Peyer's patch (tissue), 4 donors: Measurements from ENCODE around the gene BDP1.

ENCODE experiments used
- POLR2A ChIP-seq, 2 donors: fragments of 450-650 bp; IDR thresholded peaks; one replicate each; pipeline ENCODE4 v1.5.1; 2017; ENCODE audit warnings: antibody characterized with exemption in 2 of 2, mild to moderate bottlenecking in 2 of 2, moderate library complexity in 2 of 2
- TF ChIP-seq, protein P1 (sequence below), 6 experiments: fragments of 450-650 bp in 4 of 6; fragments of 200-600 bp in 2 of 6; sonication (generic) in 1 of 6; IDR thresholded peaks; one replicate each; pipeline ENCODE4 v1.5.1; 2017 to 2019; ENCODE audit warnings: antibody characterized with exemption in 6 of 6, mild to moderate bottlenecking in 3 of 6, moderate library complexity in 1 of 6

DNA sequence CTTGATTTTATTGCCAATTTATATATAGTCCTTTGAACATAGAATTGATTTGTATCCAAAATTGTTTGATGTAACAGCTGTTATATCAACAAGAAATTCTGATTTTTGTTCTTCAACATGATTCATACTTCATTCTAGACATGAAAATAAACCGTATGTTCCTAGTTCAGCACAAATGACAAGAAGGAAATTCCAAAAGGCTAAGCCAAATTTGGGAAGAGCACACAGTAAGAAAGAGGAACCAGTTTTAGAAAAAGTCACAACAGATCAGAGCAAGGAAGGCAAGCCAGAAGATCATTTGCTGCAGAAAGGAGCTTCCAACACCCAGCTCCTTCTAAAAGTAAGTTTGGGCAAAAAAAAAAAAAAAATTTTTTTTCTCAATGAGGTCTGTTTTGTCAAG is 66.7 kb downstream of the BDP1 start:
- TF ChIP-seq, protein P1, sequence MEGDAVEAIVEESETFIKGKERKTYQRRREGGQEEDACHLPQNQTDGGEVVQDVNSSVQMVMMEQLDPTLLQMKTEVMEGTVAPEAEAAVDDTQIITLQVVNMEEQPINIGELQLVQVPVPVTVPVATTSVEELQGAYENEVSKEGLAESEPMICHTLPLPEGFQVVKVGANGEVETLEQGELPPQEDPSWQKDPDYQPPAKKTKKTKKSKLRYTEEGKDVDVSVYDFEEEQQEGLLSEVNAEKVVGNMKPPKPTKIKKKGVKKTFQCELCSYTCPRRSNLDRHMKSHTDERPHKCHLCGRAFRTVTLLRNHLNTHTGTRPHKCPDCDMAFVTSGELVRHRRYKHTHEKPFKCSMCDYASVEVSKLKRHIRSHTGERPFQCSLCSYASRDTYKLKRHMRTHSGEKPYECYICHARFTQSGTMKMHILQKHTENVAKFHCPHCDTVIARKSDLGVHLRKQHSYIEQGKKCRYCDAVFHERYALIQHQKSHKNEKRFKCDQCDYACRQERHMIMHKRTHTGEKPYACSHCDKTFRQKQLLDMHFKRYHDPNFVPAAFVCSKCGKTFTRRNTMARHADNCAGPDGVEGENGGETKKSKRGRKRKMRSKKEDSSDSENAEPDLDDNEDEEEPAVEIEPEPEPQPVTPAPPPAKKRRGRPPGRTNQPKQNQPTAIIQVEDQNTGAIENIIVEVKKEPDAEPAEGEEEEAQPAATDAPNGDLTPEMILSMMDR (IDR thresholded peaks at IDR 0.05): no peak
- no peak for TF ChIP-seq POLR2A (IDR thresholded peaks at IDR 0.05)
